Thyroid gland (tissue), 4 donors: Measurements from ENCODE around the gene KIF3B. TPM values are rescaled to one million over a fixed set of nuclear protein-coding genes. Genes with fewer than 3 reads are reported as not detected.
"Not testable (repeated sequence)": the region's sequence is repeated elsewhere in the genome, so short reads cannot be mapped to it uniquely, and the experiment has no call there.

Source experiments
- DNase-seq, 2 donors: peaks; one replicate each; pipeline ENCODE4 v3.0.0-alpha.2; 2019
- H3K27ac ChIP-seq, 3 donors: fragments of 200-600 bp; sonication (generic); 1 replicate in 2 of 3; 2 replicates in 1 of 3; pipeline ENCODE4 v1.5.1; 2016 to 2019; ENCODE audit warnings: mild to moderate bottlenecking in 1 of 3, moderate library complexity in 1 of 3
- H3K27me3 ChIP-seq: fragments of 200-600 bp; sonication (generic); one replicate; pipeline ENCODE4 v1.5.1; 2019
- H3K36me3 ChIP-seq, 2 donors: fragments of 200-600 bp; sonication (generic); one replicate each; pipeline ENCODE4 v1.5.1; 2016 to 2019
- H3K4me1 ChIP-seq, 2 donors: fragments of 200-600 bp; sonication (generic); one replicate each; pipeline ENCODE4 v1.5.1; 2017 to 2019
- H3K4me3 ChIP-seq, 3 donors: fragments of 200-600 bp; sonication (generic); replicated peaks in 1 of 3; 1 replicate in 2 of 3; 2 replicates in 1 of 3; pipeline ENCODE4 v1.5.1; 2016; ENCODE audit warnings: mild to moderate bottlenecking in 1 of 3
- H3K9me3 ChIP-seq: fragments of 200-600 bp; sonication (generic); one replicate; pipeline ENCODE4 v1.5.1; 2017
- CTCF ChIP-seq, 6 experiments: fragments of 200-600 bp in 3 of 6; fragments of 450-650 bp in 3 of 6; sonication (generic) in 3 of 6; IDR thresholded peaks; one replicate each; pipeline ENCODE4 v1.5.1; 2016 to 2019; ENCODE audit warnings: antibody characterized with exemption in 6 of 6, mild to moderate bottlenecking in 2 of 6, inconsistent platforms in 1 of 6, moderate library complexity in 1 of 6
- POLR2A ChIP-seq, 2 donors: fragments of 450-650 bp; IDR thresholded peaks; one replicate each; pipeline ENCODE4 v1.6.1; 2017; ENCODE audit warnings: antibody characterized with exemption in 2 of 2, mild to moderate bottlenecking in 2 of 2, moderate library complexity in 1 of 2
- WGBS, 2 donors: methylation state at CpG; one replicate each; pipeline ENCODE4 v1.1.5; 2017; 5-methylcytosine and 5-hydroxymethylcytosine counted together
- intact Hi-C: fragments of 100-400 bp; cut with DNase I; formaldehyde crosslinking; loops from one replicate; pipeline ENCODE4 v1.15.1; 2023
- total RNA-seq, 4 donors: library from RNA; depleted of rRNA; stranded (reverse); fragments of >200 nt; gene quantifications; one replicate each; pipeline ENCODE4 v1.2.3, GENCODE V29; 2016

The KIF3B gene
- total RNA-seq, 4 donors from 2014 or later: 31.0 to 35.5 (median 32.7) TPM

- TF ChIP-seq CTCF (IDR thresholded peaks at IDR 0.05) (no peak), POLR2A (IDR thresholded peaks at IDR 0.05) (no peak)
- H3K36me3 ChIP-seq: peaks cover 12 to 13% of the 10 kb centered on the region in 2 donors
- 85 to 90% methylated on average over 3 to 5 of the region's 9 CpGs for WGBS, 2 donors
- intact Hi-C loops: no loop called here
- no peaks in the 10 kb centered on the region for H3K27me3 ChIP-seq
- no peaks in the 10 kb centered on the region for H3K9me3 ChIP-seq
- H3K27ac ChIP-seq: peak overlapping the region; percentile 15 to 70 (median 46)
- DNase-seq: no peak
- H3K4me3 ChIP-seq: no peak overlapping the region
- peaks cover 29 to 43% of the 10 kb centered on the region in 2 donors for H3K4me1 ChIP-seq
Observed at GRCh38 chr20:32238483-32239425, 38.7 kb upstream of the KIF3B start.

GRCh38 chr20:32240205-32240604, 37.2 kb upstream of the KIF3B start:
- Histone ChIP-seq H3K27ac (peak overlapping the region; percentile 13 to 70 (median 46)), H3K9me3 (no peaks in the 10 kb centered on the region), H3K36me3 (peaks cover 3 to 4% of the 10 kb centered on the region in 2 donors), H3K27me3 (no peaks in the 10 kb centered on the region), H3K4me3 (no peak overlapping the region), H3K4me1 (peaks cover 29 to 43% of the 10 kb centered on the region in 2 donors)
- TF ChIP-seq POLR2A (IDR thresholded peaks at IDR 0.05): no peak
- no peak for TF ChIP-seq CTCF (IDR thresholded peaks at IDR 0.05)
- WGBS, 2 donors: 0 to 22% methylated on average over 1 of the region's 1 CpG
- intact Hi-C loops: no loop called here
- peak in 1 of 2 donors; percentile 6 for DNase-seq

DNA sequence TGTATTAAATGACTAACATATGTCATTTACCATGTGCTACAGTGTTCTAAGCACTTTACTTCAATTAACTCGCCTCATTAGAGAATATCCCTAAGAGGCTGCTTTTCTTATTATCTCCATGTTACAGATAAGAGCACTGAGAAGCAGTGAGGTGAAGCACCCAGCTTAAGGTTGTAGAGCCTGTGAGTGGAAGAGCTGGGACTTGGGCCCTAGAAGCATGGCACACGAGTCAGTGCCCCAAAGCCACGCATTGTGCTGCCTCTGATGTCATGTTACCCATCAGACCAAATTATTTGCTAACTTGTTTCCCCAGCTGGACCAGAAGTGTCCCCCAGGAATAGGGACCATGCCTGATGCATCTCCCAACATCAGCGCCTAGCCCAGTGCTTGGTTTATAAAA, 35.6 kb upstream of the KIF3B start:
- DNase-seq: no peak
- 89 to 100% methylated on average over 3 to 4 of the region's 4 CpGs for WGBS, 2 donors
- no peaks in the 10 kb centered on the region for H3K9me3 ChIP-seq
- H3K27me3 ChIP-seq: no peaks in the 10 kb centered on the region
- H3K27ac ChIP-seq: no peak overlapping the region
- intact Hi-C loops: no loop called here
- no peaks in the 10 kb centered on the region for H3K36me3 ChIP-seq
- no peak for TF ChIP-seq CTCF (IDR thresholded peaks at IDR 0.05)
- TF ChIP-seq POLR2A (IDR thresholded peaks at IDR 0.05): no peak
- peaks cover 29 to 41% of the 10 kb centered on the region in 2 donors for H3K4me1 ChIP-seq
- H3K4me3 ChIP-seq: no peak overlapping the region

DNA sequence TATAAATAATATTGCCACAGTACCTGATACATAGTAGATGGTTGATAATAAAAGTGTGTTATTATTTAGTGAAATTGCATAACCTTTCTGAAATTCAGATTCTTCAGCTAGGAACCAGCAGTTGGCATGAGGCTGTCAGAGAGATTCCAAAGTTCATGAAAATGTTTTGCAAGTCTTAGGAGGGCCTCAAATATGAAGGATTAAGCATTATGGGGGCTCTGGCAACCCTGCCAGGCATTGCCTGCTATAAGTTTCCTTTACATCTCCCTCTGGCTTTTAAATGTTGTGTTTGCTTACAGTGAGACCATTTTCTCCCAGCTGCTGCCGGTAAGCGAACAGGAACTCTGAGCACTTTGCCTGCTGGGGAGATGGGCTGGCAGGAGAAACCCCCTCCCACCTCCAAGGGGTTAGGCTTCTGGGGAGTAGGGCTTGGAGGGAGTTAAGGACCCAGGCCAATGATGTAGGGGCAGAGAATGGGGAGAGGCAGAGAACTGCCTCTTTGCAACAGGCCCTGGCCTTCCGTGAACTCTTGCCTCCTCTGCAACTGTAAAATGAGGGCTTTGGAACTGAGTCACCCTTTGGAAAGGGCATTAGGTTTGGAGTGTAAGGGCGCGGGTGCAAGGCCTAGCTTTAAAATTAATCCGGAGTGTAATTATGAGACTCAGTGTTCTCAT, 33.2 kb upstream of the KIF3B start:
- no peaks in the 10 kb centered on the region for H3K9me3 ChIP-seq
- 86 to 89% methylated on average over 6 of the region's 6 CpGs for WGBS, 2 donors
- H3K4me3 ChIP-seq: no peak overlapping the region
- H3K4me1 ChIP-seq: peaks cover 11 to 17% of the 10 kb centered on the region in 2 donors
- intact Hi-C loops: no loop called here
- no peak for TF ChIP-seq POLR2A (IDR thresholded peaks at IDR 0.05)
- no peak for TF ChIP-seq CTCF (IDR thresholded peaks at IDR 0.05)
- H3K36me3 ChIP-seq: no peaks in the 10 kb centered on the region
- no peak for DNase-seq
- no peak overlapping the region for H3K27ac ChIP-seq
- H3K27me3 ChIP-seq: no peaks in the 10 kb centered on the region

- no peak for DNase-seq
- Histone ChIP-seq H3K4me3 (no peak overlapping the region), H3K4me1 (peaks cover 4 to 11% of the 10 kb centered on the region in 2 donors), H3K27me3 (no peaks in the 10 kb centered on the region), H3K27ac (no peak overlapping the region), H3K9me3 (no peaks in the 10 kb centered on the region), H3K36me3 (no peaks in the 10 kb centered on the region)
- intact Hi-C loops: no loop called here
- TF ChIP-seq POLR2A (IDR thresholded peaks at IDR 0.05) (no peak), CTCF (IDR thresholded peaks at IDR 0.05) (no peak)
- 88 to 90% methylated on average over 4 of the region's 4 CpGs for WGBS, 2 donors
Observed at GRCh38 chr20:32244959-32245358, 32.5 kb upstream of the KIF3B start.

- H3K27me3 ChIP-seq, H3K4me3 ChIP-seq, H3K4me1 ChIP-seq, H3K36me3 ChIP-seq, intact Hi-C loops, H3K9me3 ChIP-seq, DNase-seq, H3K27ac ChIP-seq: not testable (repeated sequence)
- WGBS, 2 donors: 93 to 96% methylated on average over 5 of the region's 5 CpGs
Observed at GRCh38 chr20:32246208-32246607, 31.2 kb upstream of the KIF3B start.
